K562 (cell line): ENCODE measurements around the gene LPAR2. TPM values are rescaled to one million over a fixed set of nuclear protein-coding genes. Genes with fewer than 3 reads are reported as not detected.
A peak's percentile ranks its signal among the peaks of the same experiment; 100 is the strongest.

Experiments
- ARNT ChIP-seq, 2 experiments: fragments of 450-650 bp; IDR thresholded peaks; 2 replicates each; pipeline ENCODE4 v1.6.1; 2016; ENCODE audit warnings: mild to moderate bottlenecking in 1 of 2
- CHD1 ChIP-seq: fragments of 200-600 bp; sonication (generic); IDR thresholded peaks from one replicate; pipeline ENCODE4 v1.6.1; 2012; ENCODE audit warnings: mild to moderate bottlenecking, moderate library complexity, low read length, inconsistent platforms
- HDAC3 ChIP-seq: fragments of 450-650 bp; IDR thresholded peaks from 2 replicates; pipeline ENCODE4 v1.6.1; 2018; ENCODE audit warnings: borderline replicate concordance, mild to moderate bottlenecking, moderate library complexity; ENCODE audit not compliant: partially characterized antibody
- HEY1 ChIP-seq: fragments of 250-450 bp; sonication (Bioruptor Pico); IDR thresholded peaks from 2 replicates; pipeline ENCODE4 v1.5.0; 2020; ENCODE audit warnings: mild to moderate bottlenecking, moderate library complexity, borderline replicate concordance
- HMG20B ChIP-seq: fragments of 250-450 bp; sonication (Bioruptor Pico); IDR thresholded peaks from 2 replicates; pipeline ENCODE4 v1.5.0; 2021; ENCODE audit warnings: mild to moderate bottlenecking
- HMGN3 ChIP-seq: IDR thresholded peaks from 2 replicates; pipeline ENCODE4 v1.6.1; 2011; ENCODE audit warnings: borderline replicate concordance, low read depth, mild to moderate bottlenecking, mixed read lengths, low read length; ENCODE audit not compliant: insufficient read length; ENCODE audit errors: extremely low read depth
- IFI16 ChIP-seq: fragments of 250-450 bp; sonication (Bioruptor Pico); IDR thresholded peaks from 2 replicates; pipeline ENCODE4 v2.1.2; 2022; ENCODE audit warnings: mild to moderate bottlenecking, inconsistent platforms
- JUNB ChIP-seq: fragments of 450-650 bp; formaldehyde crosslinking; conservative IDR thresholded peaks from 2 replicates; pipeline ENCODE4 v1.4.0; 2020; ENCODE audit warnings: mild to moderate bottlenecking
- MEIS2 ChIP-seq: fragments of 450-650 bp; IDR thresholded peaks from 2 replicates; pipeline ENCODE4 v1.6.1; 2014; ENCODE audit warnings: mild to moderate bottlenecking; ENCODE audit not compliant: partially characterized antibody
- NRF1 ChIP-seq, 2 experiments: fragments of 450-650 bp; IDR thresholded peaks in 1 of 2; conservative IDR thresholded peaks in 1 of 2; 2 replicates each; pipeline ENCODE4 v1.6.1; 2014; ENCODE audit warnings: mild to moderate bottlenecking in 2 of 2
- RBM25 ChIP-seq: fragments of 200-400 bp; formaldehyde crosslinking; IDR thresholded peaks from 2 replicates; pipeline ENCODE4 v1.6.1; 2018; ENCODE audit warnings: low read length, low read depth, moderate library complexity; ENCODE audit not compliant: severe bottlenecking
- TARDBP ChIP-seq: fragments of 450-650 bp; IDR thresholded peaks from 2 replicates; pipeline ENCODE4 v1.6.1; 2016
- TEAD1 ChIP-seq, 2 experiments: fragments of 450-650 bp in 1 of 2; sonication (generic) in 1 of 2; formaldehyde crosslinking; IDR thresholded peaks; 2 replicates each; pipeline versions ENCODE4 v1.4.0 to v1.8.0; 2020 to 2022; ENCODE audit warnings: mild to moderate bottlenecking in 2 of 2, missing genetic modification reagents in 1 of 2
- TRIM25 ChIP-seq: fragments of 450-650 bp; IDR thresholded peaks from 2 replicates; pipeline ENCODE4 v1.7.0; 2016; ENCODE audit warnings: borderline replicate concordance
- ZNF124 ChIP-seq: sonication (generic); formaldehyde crosslinking; IDR thresholded peaks from 2 replicates; pipeline ENCODE4 v1.8.1; 2022; ENCODE audit warnings: missing genetic modification reagents
- ZNF436 ChIP-seq: fragments of 250-450, 450-650 bp; sonication (Bioruptor Pico); formaldehyde crosslinking; IDR thresholded peaks from 2 replicates; pipeline ENCODE4 v1.7.0; 2020; ENCODE audit warnings: mild to moderate bottlenecking
- ZNF444 ChIP-seq: fragments of 250-450 bp; sonication (Bioruptor Pico); IDR thresholded peaks from 2 replicates; pipeline ENCODE4 v1.4.0; 2020; ENCODE audit warnings: mild to moderate bottlenecking, moderate library complexity
- ZNF77 ChIP-seq: fragments of 250-450 bp; sonication (Bioruptor Pico); IDR thresholded peaks from 2 replicates; pipeline ENCODE4 v1.5.0; 2020
- polyA plus RNA-seq, 8 experiments: library from polyadenylated mRNA; depleted of rRNA in 4 of 8; stranded (reverse) in 5 of 8; unstranded in 3 of 8; fragments of >200 nt; fragmentation: Nextera tagmentation in 2 of 8; fragmentation: Illumina TruSeq in 1 of 8; extraction: Ambion mirVana in 2 of 8; extraction: Trizol in 1 of 8; gene quantifications; 2 replicates each; pipeline versions ENCODE4 v1.2.1 to v1.2.3, GENCODE V29; 2011 to 2014; ENCODE audit warnings: inconsistent platforms in 1 of 8, missing spikeins in 1 of 8
- total RNA-seq, 7 experiments: library from RNA; depleted of rRNA in 6 of 7; stranded (reverse); fragments of >200 nt in 6 of 7; fragmentation: Illumina TruSeq in 2 of 7; extraction: Trizol in 2 of 7; gene quantifications; 2 replicates each; pipeline versions ENCODE4 v1.2.1 to v1.2.3, GENCODE V29; 2011 to 2021; ENCODE audit warnings: low replicate concordance in 1 of 7
- TF ChIP-seq, protein P1 (sequence below), 2 experiments: IDR thresholded peaks; 2 replicates each; pipeline ENCODE4 v1.6.1; 2011; ENCODE audit warnings: borderline replicate concordance in 1 of 2, control low read depth in 1 of 2, low read depth in 1 of 2, low read length in 1 of 2, mild to moderate bottlenecking in 1 of 2, mixed read lengths in 1 of 2, moderate library complexity in 1 of 2; ENCODE audit not compliant: insufficient read depth in 1 of 2, insufficient read length in 1 of 2, poor library complexity in 1 of 2, severe bottlenecking in 1 of 2; ENCODE audit errors: extremely low read depth in 1 of 2
- TF ChIP-seq, protein P2 (sequence below): fragments of 250-450 bp; sonication (Bioruptor Pico); IDR thresholded peaks from 2 replicates; pipeline ENCODE4 v1.8.0; 2021; ENCODE audit warnings: moderate library complexity, mild to moderate bottlenecking, inconsistent platforms
- TF ChIP-seq, protein P3 (sequence below), 2 experiments: IDR thresholded peaks; 2 replicates each; pipeline ENCODE4 v1.6.1; 2012; ENCODE audit warnings: improper control_type of control experiment in 2 of 2, low read depth in 2 of 2, low read length in 2 of 2, borderline replicate concordance in 1 of 2

LPAR2 gene
- total and polyA plus RNA-seq, 9 of the 15 experiments (the other 6 are each of a cell fraction or from before 2014, with no cell fraction given) = 0.63 to 13.8 (median 4.4) TPM

- TF ChIP-seq JUNB (CRISPR knock-in tag) (no peak), TRIM25 (no peak), IFI16 (CRISPR knock-in tag) (no peak), ZNF436 (CRISPR knock-in tag) (no peak), RBM25 (peak; percentile 87), MEIS2 (peak; percentile 84), CHD1 (no peak), HMG20B (CRISPR knock-in tag) (no peak), NRF1 (conservative IDR thresholded peaks at IDR 0.05 in 1 of 2, IDR thresholded peaks at IDR 0.05 in 1 of 2) (peak; percentile 66 to 71), HMGN3 (peak; percentile 51), ZNF444 (no peak), ZNF124 (CRISPR knock-in tag) (no peak), ZNF77 (no peak), TEAD1 (CRISPR knock-in tag; IDR thresholded peaks at IDR 0.05) (no peak), HDAC3 (no peak), ARNT (IDR thresholded peaks at IDR 0.05) (no peak), TARDBP (no peak), HEY1 (no peak)
- TF ChIP-seq, protein P1, sequence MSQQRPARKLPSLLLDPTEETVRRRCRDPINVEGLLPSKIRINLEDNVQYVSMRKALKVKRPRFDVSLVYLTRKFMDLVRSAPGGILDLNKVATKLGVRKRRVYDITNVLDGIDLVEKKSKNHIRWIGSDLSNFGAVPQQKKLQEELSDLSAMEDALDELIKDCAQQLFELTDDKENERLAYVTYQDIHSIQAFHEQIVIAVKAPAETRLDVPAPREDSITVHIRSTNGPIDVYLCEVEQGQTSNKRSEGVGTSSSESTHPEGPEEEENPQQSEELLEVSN (IDR thresholded peaks at IDR 0.05; ENCODE audit: borderline replicate concordance in 1 of 2, extremely low read depth in 1 of 2, insufficient read depth in 1 of 2, insufficient read length in 1 of 2, low read depth in 1 of 2, low read length in 1 of 2, poor library complexity in 1 of 2, severe bottlenecking in 1 of 2) = peak; percentile 44 to 80
- TF ChIP-seq, protein P2, sequence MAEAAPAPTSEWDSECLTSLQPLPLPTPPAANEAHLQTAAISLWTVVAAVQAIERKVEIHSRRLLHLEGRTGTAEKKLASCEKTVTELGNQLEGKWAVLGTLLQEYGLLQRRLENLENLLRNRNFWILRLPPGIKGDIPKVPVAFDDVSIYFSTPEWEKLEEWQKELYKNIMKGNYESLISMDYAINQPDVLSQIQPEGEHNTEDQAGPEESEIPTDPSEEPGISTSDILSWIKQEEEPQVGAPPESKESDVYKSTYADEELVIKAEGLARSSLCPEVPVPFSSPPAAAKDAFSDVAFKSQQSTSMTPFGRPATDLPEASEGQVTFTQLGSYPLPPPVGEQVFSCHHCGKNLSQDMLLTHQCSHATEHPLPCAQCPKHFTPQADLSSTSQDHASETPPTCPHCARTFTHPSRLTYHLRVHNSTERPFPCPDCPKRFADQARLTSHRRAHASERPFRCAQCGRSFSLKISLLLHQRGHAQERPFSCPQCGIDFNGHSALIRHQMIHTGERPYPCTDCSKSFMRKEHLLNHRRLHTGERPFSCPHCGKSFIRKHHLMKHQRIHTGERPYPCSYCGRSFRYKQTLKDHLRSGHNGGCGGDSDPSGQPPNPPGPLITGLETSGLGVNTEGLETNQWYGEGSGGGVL = no peak
- TF ChIP-seq, protein P3, sequence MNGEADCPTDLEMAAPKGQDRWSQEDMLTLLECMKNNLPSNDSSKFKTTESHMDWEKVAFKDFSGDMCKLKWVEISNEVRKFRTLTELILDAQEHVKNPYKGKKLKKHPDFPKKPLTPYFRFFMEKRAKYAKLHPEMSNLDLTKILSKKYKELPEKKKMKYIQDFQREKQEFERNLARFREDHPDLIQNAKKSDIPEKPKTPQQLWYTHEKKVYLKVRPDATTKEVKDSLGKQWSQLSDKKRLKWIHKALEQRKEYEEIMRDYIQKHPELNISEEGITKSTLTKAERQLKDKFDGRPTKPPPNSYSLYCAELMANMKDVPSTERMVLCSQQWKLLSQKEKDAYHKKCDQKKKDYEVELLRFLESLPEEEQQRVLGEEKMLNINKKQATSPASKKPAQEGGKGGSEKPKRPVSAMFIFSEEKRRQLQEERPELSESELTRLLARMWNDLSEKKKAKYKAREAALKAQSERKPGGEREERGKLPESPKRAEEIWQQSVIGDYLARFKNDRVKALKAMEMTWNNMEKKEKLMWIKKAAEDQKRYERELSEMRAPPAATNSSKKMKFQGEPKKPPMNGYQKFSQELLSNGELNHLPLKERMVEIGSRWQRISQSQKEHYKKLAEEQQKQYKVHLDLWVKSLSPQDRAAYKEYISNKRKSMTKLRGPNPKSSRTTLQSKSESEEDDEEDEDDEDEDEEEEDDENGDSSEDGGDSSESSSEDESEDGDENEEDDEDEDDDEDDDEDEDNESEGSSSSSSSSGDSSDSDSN (IDR thresholded peaks at IDR 0.05; ENCODE audit: borderline replicate concordance in 1 of 2, low read depth in 2 of 2, low read length in 2 of 2) = 0 out of 4 replicates have a peak, but pooled peaks have one; percentile 18 to 63
Observed at GRCh38 chr19:19668230-19669012, 40.4 kb upstream of the LPAR2 start, which contains the start of gene ZNF101 (continued).
